ENCODE data around the gene SIRT1.
"Not testable (repeated sequence)": the region's sequence is repeated elsewhere in the genome, so short reads cannot be mapped to it uniquely, and the experiment has no call there.

Gene SIRT1

GRCh38 chr10:67965456-67965855 is 81.0 kb downstream of the SIRT1 start:
- DNase-seq (ENCODE audit: low read depth): no peak

GRCh38 chr10:67966035-67966434 is 81.6 kb downstream of the SIRT1 start:
- not testable (repeated sequence) for DNase-seq (ENCODE audit: low read depth)
